GM21390 (cell line): ENCODE measurements around the gene CHD6.

Experiments
- ATAC-seq: cut with Tn5 transposase; IDR thresholded peaks from one replicate; pipeline ENCODE4 v1.9.1; 2021; ENCODE audit not compliant: unreplicated experiment

CHD6 gene

GRCh38 chr20:41587523-41587922 lies 30.7 kb downstream of the CHD6 start:
- ATAC-seq, result no peak

DNA sequence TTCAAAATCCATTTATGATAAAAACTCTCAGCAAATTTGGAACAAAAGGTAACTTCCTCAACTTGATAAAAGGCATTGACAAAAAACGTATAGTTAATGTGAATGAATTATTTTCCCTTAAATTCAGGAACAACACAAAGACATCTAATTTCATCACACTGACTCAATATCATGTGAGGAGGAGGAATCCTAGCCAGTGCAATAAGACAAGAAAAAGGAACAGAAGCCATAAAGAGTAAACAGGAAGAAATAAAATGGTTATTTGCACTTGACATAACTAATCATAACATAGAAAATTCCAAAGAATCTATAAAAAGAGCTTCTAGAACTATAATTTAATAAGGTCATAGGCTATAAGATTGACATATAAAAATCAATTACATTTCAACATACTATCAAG lies 31.4 kb downstream of the CHD6 start:
- no peak for ATAC-seq

DNA sequence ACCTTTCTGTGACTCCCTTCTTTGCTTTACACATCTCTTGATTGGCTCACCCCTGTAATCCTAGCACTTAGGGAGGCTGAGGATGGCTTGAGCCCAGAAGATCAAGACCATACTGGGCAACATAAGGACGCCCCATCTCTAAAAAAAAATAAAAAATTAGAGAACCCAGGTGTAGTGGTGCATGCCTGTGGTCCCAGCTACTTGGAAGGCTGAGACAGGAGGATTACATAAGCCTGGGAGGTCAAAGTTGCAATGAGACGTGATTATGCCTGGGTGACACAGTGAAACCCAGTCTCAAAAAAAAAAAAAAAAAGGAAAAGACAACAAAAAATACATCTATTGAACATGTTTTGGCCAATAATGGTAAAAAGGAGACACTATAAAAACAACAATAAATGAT lies 37.8 kb downstream of the CHD6 start:
- no peak for ATAC-seq

GRCh38 chr20:41577129-41578009 lies 40.8 kb downstream of the CHD6 start:
- ATAC-seq, result no peak

- no peak for ATAC-seq
Observed at GRCh38 chr20:41575412-41575811, 42.8 kb downstream of the CHD6 start.

- no peak for ATAC-seq
Observed at GRCh38 chr20:41574802-41575389, 43.3 kb downstream of the CHD6 start.

DNA sequence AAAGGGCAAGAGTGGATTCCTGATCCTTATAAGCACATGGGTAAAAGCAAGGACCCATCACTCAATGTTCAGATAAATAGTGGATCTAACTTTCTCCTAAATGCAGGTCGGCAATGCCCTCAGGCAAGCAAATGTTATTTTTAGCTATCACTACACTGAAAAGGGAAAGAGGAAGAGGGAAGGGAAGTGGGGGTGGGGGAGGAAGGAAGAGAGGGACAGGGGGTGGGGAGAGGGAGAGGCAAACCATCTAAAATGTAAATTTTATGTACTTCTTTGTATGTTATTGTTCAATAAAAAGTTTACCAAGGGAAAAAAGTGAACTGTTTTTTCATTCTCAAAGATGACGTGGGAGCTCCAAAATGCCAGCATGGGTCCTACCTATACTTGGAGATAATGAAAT lies 44.2 kb downstream of the CHD6 start:
- no peak for ATAC-seq

- no peak for ATAC-seq
Observed at GRCh38 chr20:41572010-41572572, 46.1 kb downstream of the CHD6 start.

DNA sequence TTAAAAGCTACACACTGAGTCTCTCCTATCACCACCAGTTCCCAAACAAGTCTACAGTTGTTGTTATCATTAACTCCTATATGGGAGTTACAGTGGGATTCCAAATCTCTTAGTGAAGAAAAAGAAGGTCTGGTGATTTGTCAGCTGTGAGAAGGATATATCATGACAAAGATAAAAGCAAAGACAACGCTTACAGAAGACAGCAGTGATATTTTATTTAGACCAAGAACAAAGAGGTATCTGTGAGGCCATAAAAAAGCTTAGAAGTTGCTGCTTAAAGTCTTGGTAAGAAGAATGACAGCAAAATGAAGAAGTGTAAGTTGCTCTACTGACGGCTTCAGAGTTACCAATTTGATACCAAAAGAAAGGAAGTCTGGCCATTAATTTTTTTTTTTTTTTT lies 47.2 kb downstream of the CHD6 start:
- ATAC-seq, result no peak

DNA sequence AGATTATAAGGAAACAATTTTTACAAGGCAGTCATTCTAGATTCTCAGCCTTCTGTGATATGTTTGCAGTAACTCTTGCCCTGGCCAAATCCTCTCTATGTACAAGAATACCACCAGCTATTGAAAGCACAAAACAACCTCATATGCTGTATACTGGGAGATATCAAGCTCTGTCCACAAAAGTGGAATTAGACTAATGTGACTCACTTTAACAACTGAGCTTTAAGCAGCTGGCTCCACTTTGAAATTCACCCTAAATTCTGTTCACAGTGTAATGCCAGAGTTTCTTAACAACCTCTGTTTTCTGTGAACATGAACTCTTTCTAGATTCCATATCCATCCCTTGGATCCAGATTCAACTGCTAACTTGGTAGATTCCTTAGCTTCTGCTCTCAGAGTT lies 47.6 kb downstream of the CHD6 start:
- no peak for ATAC-seq

DNA sequence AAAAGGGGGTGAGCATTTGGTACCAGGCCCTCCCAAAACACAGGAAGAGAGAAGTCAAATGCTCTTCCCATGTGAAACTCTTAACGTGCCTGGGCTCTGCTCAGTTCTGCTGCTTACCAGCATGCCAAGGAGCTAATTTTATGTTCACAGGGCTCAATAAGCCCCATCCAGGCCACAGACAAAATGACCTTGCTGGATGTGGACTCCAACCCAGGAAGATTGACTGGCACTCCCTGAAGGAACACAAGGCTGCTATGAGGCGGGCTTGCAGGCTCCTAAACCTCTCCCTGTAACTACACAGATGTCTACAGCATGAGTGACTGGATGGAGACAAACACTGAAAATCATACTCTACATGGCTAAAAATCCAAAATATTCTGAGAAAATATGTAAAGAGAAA lies 50.6 kb downstream of the CHD6 start:
- ATAC-seq, result no peak

GRCh38 chr20:41566896-41567527 lies 51.2 kb downstream of the CHD6 start:
- ATAC-seq, result no peak

DNA sequence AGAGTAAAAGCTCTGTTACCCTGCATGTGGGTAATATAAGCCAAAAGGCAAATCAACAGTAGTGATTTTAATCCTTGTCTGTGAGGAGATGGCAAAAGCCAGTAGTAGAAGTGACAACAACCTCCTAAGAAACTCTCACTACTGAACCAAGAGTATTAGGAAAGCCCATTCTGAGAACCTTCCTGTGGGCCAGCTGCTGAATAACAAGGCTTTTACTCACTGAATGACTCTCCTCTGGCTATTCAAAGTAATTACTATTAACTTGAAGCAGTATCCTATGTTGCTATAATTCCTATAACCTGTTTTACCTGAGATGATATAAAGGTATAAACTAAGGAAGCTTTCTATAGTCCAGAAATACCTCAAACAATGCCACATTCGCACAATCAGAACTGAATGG lies 55.1 kb downstream of the CHD6 start:
- no peak for ATAC-seq

DNA sequence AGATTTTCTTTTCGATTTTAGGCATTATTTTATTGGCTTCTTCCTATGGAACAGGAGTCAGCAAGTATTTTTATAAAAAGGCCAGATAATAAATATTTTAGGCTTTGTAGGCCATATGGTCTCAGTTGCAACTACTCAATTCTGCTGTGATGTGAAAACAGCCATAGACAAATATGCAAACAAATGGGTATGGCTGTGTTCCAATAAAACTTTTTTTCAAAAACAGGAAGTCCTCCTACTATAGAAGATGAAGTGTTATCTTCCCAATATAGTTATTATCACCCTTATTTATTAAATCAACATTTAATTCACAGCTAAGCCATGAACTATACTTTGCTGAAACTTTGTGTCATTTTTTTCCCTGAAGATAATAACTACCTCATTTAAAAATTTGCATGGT lies 57.2 kb downstream of the CHD6 start:
- no peak for ATAC-seq

DNA sequence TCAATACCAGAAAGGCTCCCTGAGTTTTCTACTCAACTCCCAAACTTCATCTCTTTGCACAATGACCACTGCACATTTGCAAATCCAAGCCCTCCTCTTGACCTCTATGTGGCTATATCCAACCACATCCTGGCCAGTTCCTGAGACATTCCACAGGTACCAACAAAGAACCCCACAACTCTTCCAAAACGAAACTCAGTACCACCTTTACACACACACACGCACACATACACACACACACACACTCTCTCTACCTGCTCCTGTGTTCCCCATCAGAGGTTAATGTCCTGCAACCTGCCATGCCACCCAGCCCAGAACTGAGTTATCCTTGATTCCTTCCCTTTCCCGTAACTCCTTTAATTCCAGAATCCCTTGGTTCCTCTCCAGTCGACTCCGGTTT lies 58.5 kb downstream of the CHD6 start:
- no peak for ATAC-seq

GRCh38 chr20:41553142-41553879 lies 64.9 kb downstream of the CHD6 start:
- no peak for ATAC-seq

GRCh38 chr20:41552295-41553068 lies 65.7 kb downstream of the CHD6 start:
- ATAC-seq, result no peak

DNA sequence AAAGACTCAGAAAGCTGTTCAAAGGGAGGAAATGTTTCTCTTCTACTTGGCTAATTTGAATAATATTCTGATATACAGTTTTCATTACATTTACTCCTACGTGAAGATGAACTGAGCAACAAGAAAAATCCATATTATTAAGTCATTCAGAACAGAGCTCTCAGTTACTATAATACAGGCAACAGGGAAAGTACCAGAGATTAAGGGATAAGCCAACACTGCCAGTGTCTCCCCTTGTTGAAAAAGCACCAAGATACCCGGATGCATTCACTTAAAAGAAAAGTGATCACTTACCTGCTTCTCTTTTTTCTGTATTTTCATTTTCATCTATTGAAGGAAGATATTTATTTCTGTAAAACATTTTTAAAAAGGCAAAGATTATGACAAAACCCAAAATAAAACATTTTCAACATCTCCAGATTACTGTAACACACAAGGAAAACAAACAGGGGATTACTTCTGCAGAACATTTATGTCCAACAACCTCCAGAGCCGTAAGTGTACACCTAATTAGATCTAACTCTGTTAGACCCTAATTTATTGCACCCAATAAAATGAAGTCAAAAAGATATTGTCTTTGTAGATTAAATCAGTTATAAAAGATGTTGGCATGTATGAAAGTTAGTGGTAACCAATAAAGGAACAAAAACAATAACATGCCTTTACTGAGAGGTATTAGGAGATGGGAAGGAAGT lies 67.0 kb downstream of the CHD6 start:
- no peak for ATAC-seq

- ATAC-seq, result no peak
Observed at GRCh38 chr20:41547221-41547620, 71.0 kb downstream of the CHD6 start.

- ATAC-seq, result no peak
Observed at GRCh38 chr20:41546535-41546934, 71.6 kb downstream of the CHD6 start.
